Panc1 (cell line): ENCODE data around the gene PSD4. TPM values are rescaled to one million over a fixed set of nuclear protein-coding genes. Genes with fewer than 3 reads are reported as not detected.

Experiments used
- ATAC-seq: fragments of 200-7000 bp; cut with Tn5 transposase; 2 replicates; pipeline ENCODE4 v1.9.1; 2020; ENCODE audit warnings: mild to moderate bottlenecking, moderate library complexity
- BruUV-seq: library from RNA; stranded (reverse); fragments of 400-500 nt; replicated peaks from 2 replicates; lab custom pipeline; 2021; lab: Mats Ljungman, UMichigan
- CTCF ChIA-PET: fragments of 300-600 bp; sonication (Branson Sonifier 250); formaldehyde crosslinking; loops from one replicate; lab custom pipeline; 2022; ENCODE audit warnings: antibody characterized with exemption; lab: Charles Lee
- POLR2A ChIA-PET: fragments of 300-600 bp; sonication (Branson Sonifier 250); formaldehyde crosslinking; loops from one replicate; lab custom pipeline; 2022; ENCODE audit warnings: antibody characterized with exemption; lab: Charles Lee
- DNase-seq: peaks from one replicate; pipeline ENCODE4 v3.0.0-alpha.2; 2010; ENCODE audit warnings: low read depth, low spot score
- H3K27ac ChIP-seq: 2 replicates; pipeline ENCODE4 v1.5.1; 2011; ENCODE audit warnings: mild to moderate bottlenecking, low read length, inconsistent platforms
- H3K27me3 ChIP-seq: fragments of 200-500 bp; sonication (Bioruptor generic); 2 replicates; pipeline ENCODE4 v1.6.0; 2014; ENCODE audit warnings: low read length, inconsistent platforms; ENCODE audit not compliant: control insufficient read depth, insufficient read depth
- H3K36me3 ChIP-seq: fragments of 200-500 bp; sonication (Bioruptor generic); 2 replicates; pipeline ENCODE4 v1.5.1; 2014; ENCODE audit warnings: inconsistent platforms, mild to moderate bottlenecking, low read length, moderate library complexity; ENCODE audit not compliant: control insufficient read depth, insufficient read depth
- H3K4me1 ChIP-seq: 2 replicates; pipeline ENCODE4 v1.5.1; 2011; ENCODE audit warnings: inconsistent platforms, mild to moderate bottlenecking, low read length, moderate library complexity; ENCODE audit not compliant: control insufficient read depth, insufficient read depth
- H3K4me3 ChIP-seq, 2 experiments: 2 replicates each; pipeline ENCODE4 v1.5.1; 2011 to 2012; ENCODE audit warnings: low read depth in 2 of 2, low read length in 2 of 2, mild to moderate bottlenecking in 2 of 2, inconsistent platforms in 1 of 2, moderate library complexity in 1 of 2
- H3K9me3 ChIP-seq: fragments of 200-500 bp; sonication (Bioruptor generic); 2 replicates; pipeline ENCODE4 v1.5.1; 2014; ENCODE audit warnings: low read depth, mild to moderate bottlenecking, inconsistent platforms, low read length, moderate library complexity; ENCODE audit not compliant: control insufficient read depth, insufficient read depth
- CTCF ChIP-seq: fragments of 450-650 bp; IDR thresholded peaks from 2 replicates; pipeline ENCODE4 v1.5.1; 2017; ENCODE audit warnings: mild to moderate bottlenecking
- POLR2AphosphoS5 ChIP-seq: IDR thresholded peaks from 2 replicates; pipeline ENCODE4 v1.6.1; 2012; ENCODE audit warnings: mild to moderate bottlenecking, low read depth, low read length, moderate library complexity
- REST ChIP-seq, 2 experiments: IDR thresholded peaks; 2 replicates each; pipeline ENCODE4 v1.6.1; 2011 to 2012; ENCODE audit warnings: low read depth in 2 of 2, control low read depth in 1 of 2, low read length in 1 of 2, mild to moderate bottlenecking in 1 of 2, moderate library complexity in 1 of 2; ENCODE audit not compliant: insufficient read depth in 1 of 2
- SIN3A ChIP-seq: IDR thresholded peaks from 2 replicates; pipeline ENCODE4 v1.6.1; 2012; ENCODE audit warnings: low read depth, mild to moderate bottlenecking, low read length, moderate library complexity, borderline replicate concordance; ENCODE audit not compliant: insufficient read depth
- TCF7L2 ChIP-seq: IDR thresholded peaks from 2 replicates; pipeline ENCODE4 v1.6.1; 2011; ENCODE audit warnings: mild to moderate bottlenecking, low read depth, low read length, inconsistent platforms
- in situ Hi-C: cut with HindIII; loops from 2 replicates; pipeline ENCODE4 v1.10.0; 2016; ENCODE audit warnings: low sequenced_read_pairs, low pct_unique_long_range_greater_than_20kb
- intact Hi-C: fragments of 100-400 bp; cut with micrococcal nuclease; formaldehyde crosslinking; loops from one replicate; pipeline ENCODE4 v1.10.0; 2022; ENCODE audit not compliant: unreplicated experiment
- total RNA-seq: library from RNA; stranded (reverse); gene quantifications from one replicate; pipeline ENCODE4 v1.2.1, GENCODE V29; 2021; ENCODE audit not compliant: unreplicated experiment

PSD4 gene
- total RNA-seq, 1 experiment from 2014 or later: 3.6 TPM

- intact Hi-C loops (no loop called here), in situ Hi-C loops (no loop called here)
- Histone ChIP-seq H3K27ac (no peak overlapping the region), H3K4me3 (no peak overlapping the region), H3K27me3 (peaks cover 18% of the 10 kb centered on the region), H3K36me3 (no peaks in the 10 kb centered on the region), H3K9me3 (no peaks in the 10 kb centered on the region), H3K4me1 (0 out of 2 replicates have a peak, but pooled peaks cover 3% of the 10 kb centered on the region)
- BruUV-seq: TSS peak; percentile 59
- ChIA-PET POLR2A (interaction anchor here (0.7 kb wide), 1 partner anchor 22 kb away, joined by 3 read pairs; no protein-coding TSS in a partner anchor), CTCF (no interaction called here)
- TF ChIP-seq POLR2AphosphoS5 (no peak), CTCF (no peak), TCF7L2 (no peak), SIN3A (no peak), REST (IDR thresholded peaks at IDR 0.05; ENCODE audit: insufficient read depth in 1 of 2, low read depth in 2 of 2, low read length in 1 of 2) (no peak)
- no peak for DNase-seq
- no peak for ATAC-seq
These were observed 14.8 kb upstream of the PSD4 start for GRCh38 chr2:113158884-113159553.

- ATAC-seq (no peak), DNase-seq (no peak)
- intact Hi-C loops: no loop called here
- in situ Hi-C loops: no loop called here
- Histone ChIP-seq H3K4me3 (no peak overlapping the region), H3K27ac (no peak overlapping the region), H3K4me1 (0 out of 2 replicates have a peak, but pooled peaks cover 3% of the 10 kb centered on the region), H3K27me3 (peaks cover 10% of the 10 kb centered on the region; the same call in 1 of the 2 replicates), H3K9me3 (no peaks in the 10 kb centered on the region), H3K36me3 (no peaks in the 10 kb centered on the region; the same call in 1 of the 2 replicates)
- CTCF ChIA-PET: no interaction called here
- TF ChIP-seq POLR2AphosphoS5 (no peak), TCF7L2 (no peak), SIN3A (no peak), CTCF (no peak), REST (IDR thresholded peaks at IDR 0.05; ENCODE audit: insufficient read depth in 1 of 2, low read depth in 2 of 2, low read length in 1 of 2) (no peak)
- TSS peak; percentile 76 for BruUV-seq
- POLR2A ChIA-PET: no interaction called here
These were observed 13.5 kb upstream of the PSD4 start for GRCh38 chr2:113160248-113160647.
